Measurements from ENCODE around the gene TJP2.
A peak's percentile ranks its signal among the peaks of the same experiment; 100 is the strongest.
"Not testable (repeated sequence)": the region's sequence is repeated elsewhere in the genome, so short reads cannot be mapped to it uniquely, and the experiment has no call there.

Gene TJP2

GRCh38 chr9:69149321-69149807 is 24.7 kb upstream of the TJP2 start:
- Mint-ChIP-seq H3K36me3 (ENCODE audit: low read depth) (no peaks in the 10 kb centered on the region), H3K27ac (no peak overlapping the region), H3K27me3 (no peaks in the 10 kb centered on the region), H3K4me1 (no peaks in the 10 kb centered on the region), H3K4me3 (no peak overlapping the region), H3K9me3 (no peaks in the 10 kb centered on the region)
- no peak for ATAC-seq
- DNase-seq, result no peak

GRCh38 chr9:69151506-69151905 is 22.6 kb upstream of the TJP2 start:
- Mint-ChIP-seq H3K36me3 (ENCODE audit: low read depth) (no peaks in the 10 kb centered on the region), H3K9me3 (no peaks in the 10 kb centered on the region), H3K27ac (no peak overlapping the region), H3K27me3 (no peaks in the 10 kb centered on the region), H3K4me1 (no peaks in the 10 kb centered on the region), H3K4me3 (no peak overlapping the region)
- DNase-seq, result no peak
- ATAC-seq, result no peak

- no peak overlapping the region for H3K4me3 Mint-ChIP-seq
- ATAC-seq (no peak), DNase-seq (no peak)
- no peak overlapping the region for H3K27ac Mint-ChIP-seq
- H3K27me3 Mint-ChIP-seq, result no peaks in the 10 kb centered on the region
- H3K4me1 Mint-ChIP-seq, result no peaks in the 10 kb centered on the region
- H3K36me3 Mint-ChIP-seq (ENCODE audit: low read depth), result no peaks in the 10 kb centered on the region
- no peaks in the 10 kb centered on the region for H3K9me3 Mint-ChIP-seq
Measured at GRCh38 chr9:69153707-69154521, 20.2 kb upstream of the TJP2 start.

DNA sequence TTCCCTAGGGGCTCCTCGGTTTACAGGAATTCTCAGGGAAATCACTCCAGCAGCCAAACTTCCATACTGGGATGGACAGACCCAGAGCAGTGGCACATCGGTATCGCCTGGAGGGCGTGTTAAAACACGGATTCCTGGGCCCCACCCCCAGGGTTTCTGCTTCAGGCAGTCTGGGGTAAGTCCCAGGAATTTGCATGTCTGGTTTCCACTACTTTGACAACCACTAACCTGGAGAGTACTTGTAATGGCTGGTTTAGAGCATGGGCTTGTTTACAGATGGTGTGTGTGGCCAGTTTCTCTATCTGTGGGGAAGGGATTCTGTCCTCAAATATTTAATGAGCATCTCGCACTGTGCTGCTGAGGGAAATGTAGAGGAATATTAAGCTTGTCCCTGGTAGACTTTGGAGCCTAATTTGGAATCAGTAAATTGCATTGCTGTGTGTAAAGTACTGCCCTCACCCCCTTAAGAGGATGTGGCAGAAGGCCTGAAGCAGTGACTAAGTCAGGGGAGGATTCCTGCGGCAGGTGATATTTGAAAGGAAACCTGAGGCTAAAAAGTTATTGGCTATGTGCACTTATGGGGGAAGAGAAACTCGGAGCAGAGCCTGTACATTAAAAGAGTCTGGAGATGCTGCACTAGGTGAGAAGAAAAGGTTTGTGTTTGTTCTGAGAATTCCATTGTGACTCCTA is 18.6 kb upstream of the TJP2 start:
- H3K36me3 Mint-ChIP-seq (ENCODE audit: low read depth), result no peaks in the 10 kb centered on the region
- H3K4me3 Mint-ChIP-seq, result no peak overlapping the region
- H3K27ac Mint-ChIP-seq, result no peak overlapping the region
- ATAC-seq (no peak), DNase-seq (no peak)
- H3K9me3 Mint-ChIP-seq, result no peaks in the 10 kb centered on the region
- H3K27me3 Mint-ChIP-seq, result no peaks in the 10 kb centered on the region
- H3K4me1 Mint-ChIP-seq, result no peaks in the 10 kb centered on the region

DNA sequence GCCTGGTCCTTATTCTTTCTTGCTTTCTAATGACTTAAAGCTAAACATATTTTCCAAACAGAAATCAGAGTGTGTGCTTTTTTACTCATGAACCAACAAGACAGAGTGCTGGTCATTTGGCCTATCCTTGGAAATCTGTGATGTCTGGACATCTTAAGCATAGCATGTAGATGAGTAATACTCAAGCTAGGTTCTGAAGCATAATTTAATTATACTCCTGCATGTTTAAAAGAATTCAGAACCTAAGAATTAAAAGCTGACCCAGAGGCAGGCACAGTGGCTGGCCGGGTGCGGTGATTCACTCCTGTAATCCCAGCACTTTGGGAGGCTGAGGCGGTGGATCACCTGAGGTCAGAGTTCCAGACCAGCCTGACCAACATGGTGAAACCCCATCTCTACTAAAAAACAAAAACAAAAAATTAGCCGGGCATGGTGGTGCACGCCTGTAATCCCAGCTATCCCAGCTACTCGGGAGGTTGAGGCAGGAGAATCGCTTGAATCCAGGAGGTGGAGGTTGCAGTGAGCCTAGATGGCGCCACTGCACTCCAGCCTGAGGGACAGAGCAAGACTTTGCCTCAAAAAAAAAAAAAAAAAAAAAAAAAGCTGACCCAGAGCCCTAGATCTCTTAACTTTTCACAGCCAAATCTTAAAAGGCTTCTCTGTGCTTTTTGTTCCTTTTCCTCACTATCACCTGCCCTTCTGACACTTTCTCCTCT is 16.2 kb upstream of the TJP2 start:
- Mint-ChIP-seq H3K36me3 (ENCODE audit: low read depth) (no peaks in the 10 kb centered on the region), H3K27me3 (no peaks in the 10 kb centered on the region), H3K9me3 (no peaks in the 10 kb centered on the region), H3K4me3 (no peak overlapping the region), H3K4me1 (no peaks in the 10 kb centered on the region), H3K27ac (no peak overlapping the region)
- DNase-seq (no peak), ATAC-seq (no peak)

DNA sequence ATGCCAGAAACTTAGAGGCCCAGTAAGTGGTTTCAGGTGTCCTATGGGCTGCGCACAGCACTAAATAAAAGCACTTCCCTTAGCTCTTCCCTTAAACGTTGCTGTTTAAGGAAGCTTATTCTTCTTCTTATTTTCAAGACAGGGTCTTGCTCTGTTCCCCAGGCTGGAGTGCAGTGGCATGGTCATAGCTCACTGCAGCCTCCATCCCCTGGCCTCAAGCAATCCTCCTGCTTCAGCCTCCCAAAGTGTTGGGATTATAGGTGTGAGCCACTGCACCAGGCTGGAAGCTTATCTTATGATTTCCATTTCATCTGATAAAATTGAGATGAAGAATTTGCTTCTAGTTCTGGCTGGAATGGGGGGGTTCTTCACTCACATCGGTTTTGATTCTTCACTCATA is 15.6 kb upstream of the TJP2 start:
- Mint-ChIP-seq H3K4me3 (no peak overlapping the region), H3K4me1 (no peaks in the 10 kb centered on the region), H3K36me3 (ENCODE audit: low read depth) (no peaks in the 10 kb centered on the region), H3K27me3 (no peaks in the 10 kb centered on the region), H3K9me3 (no peaks in the 10 kb centered on the region), H3K27ac (no peak overlapping the region)
- ATAC-seq, result no peak
- no peak for DNase-seq

DNA sequence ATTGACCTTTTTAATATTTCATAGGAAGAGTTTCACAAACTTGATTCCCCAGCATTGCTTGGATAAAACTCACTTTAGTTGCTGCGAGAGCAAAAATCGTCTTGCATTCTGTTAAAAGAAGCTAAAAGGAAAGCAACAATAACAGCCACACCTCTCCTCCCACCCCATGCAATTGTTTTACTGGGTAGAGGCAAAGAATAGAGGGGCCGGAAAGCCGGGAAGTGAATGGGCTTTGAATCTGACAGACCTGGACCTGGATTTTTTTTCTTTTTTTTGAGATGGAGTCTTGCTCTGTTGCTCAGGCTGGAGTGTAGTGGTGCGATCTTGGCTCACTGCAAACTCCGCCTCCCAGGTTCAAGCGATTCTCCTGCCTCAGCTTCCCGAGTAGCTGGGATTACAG is 9.5 kb upstream of the TJP2 start:
- not testable (repeated sequence) for H3K27me3 Mint-ChIP-seq; H3K9me3 Mint-ChIP-seq; H3K36me3 Mint-ChIP-seq (ENCODE audit: low read depth); ATAC-seq; H3K4me3 Mint-ChIP-seq; H3K27ac Mint-ChIP-seq; DNase-seq
- peaks cover 12% of the 10 kb centered on the region for H3K4me1 Mint-ChIP-seq

GRCh38 chr9:69165581-69165980 is 8.5 kb upstream of the TJP2 start:
- H3K4me1 Mint-ChIP-seq, result peaks cover 12% of the 10 kb centered on the region
- H3K9me3 Mint-ChIP-seq, result no peaks in the 10 kb centered on the region
- no peak overlapping the region for H3K4me3 Mint-ChIP-seq
- ATAC-seq (no peak), DNase-seq (no peak)
- H3K36me3 Mint-ChIP-seq (ENCODE audit: low read depth), result no peaks in the 10 kb centered on the region
- peaks cover 1% of the 10 kb centered on the region for H3K27me3 Mint-ChIP-seq
- H3K27ac Mint-ChIP-seq, result no peak overlapping the region

DNA sequence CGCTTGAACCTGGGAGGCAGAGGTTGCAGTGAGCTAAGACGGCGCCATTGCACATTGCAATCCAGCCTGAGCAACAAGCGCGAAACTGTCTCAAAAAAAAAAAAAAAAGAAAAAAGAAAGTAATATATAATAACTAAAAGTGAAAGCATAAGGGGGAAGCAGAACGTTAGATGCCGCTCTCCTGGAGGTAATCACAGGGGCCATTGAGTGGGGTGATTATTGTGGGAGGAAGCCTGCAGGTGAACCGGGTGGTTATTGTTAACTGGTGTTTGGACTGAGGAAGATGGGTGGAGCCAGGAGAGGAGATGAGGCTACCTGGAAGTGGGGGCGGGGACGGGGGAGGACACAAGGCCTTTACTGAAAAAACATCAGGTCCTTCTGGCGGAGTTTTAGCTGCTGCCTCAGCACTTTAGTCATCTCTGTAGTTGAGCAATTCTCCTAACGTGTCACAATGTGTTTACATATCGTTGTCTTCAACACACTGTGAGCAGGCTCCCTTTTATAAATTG is 5.3 kb upstream of the TJP2 start:
- DNase-seq, result peak; percentile 45
- no peak overlapping the region for H3K27ac Mint-ChIP-seq
- H3K4me1 Mint-ChIP-seq, result peaks cover 21% of the 10 kb centered on the region
- no peaks in the 10 kb centered on the region for H3K9me3 Mint-ChIP-seq
- peaks cover 28% of the 10 kb centered on the region for H3K27me3 Mint-ChIP-seq
- peak overlapping the region; percentile 59 for H3K4me3 Mint-ChIP-seq
- peak; percentile 78 for ATAC-seq
- H3K36me3 Mint-ChIP-seq (ENCODE audit: low read depth), result no peaks in the 10 kb centered on the region

DNA sequence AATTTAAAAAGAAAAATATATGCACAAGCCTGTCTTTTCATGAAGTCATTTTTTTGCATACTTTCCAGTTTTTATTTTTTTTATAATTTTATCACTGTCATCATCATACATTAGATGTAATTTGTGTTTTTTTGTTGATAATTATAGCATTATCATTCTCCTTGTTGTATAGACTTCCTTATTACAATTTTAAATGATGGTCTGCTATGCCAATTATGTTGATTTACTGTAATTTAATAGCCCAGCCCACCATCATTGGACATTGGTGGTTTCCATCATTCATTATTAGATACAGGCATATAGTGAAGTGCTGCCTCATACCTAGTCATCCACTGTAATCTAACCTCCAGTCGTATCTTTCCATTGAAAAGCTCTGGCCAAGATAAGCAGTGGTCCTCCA is 3.8 kb upstream of the TJP2 start:
- H3K4me3 Mint-ChIP-seq, result no peak overlapping the region
- H3K9me3 Mint-ChIP-seq, result no peaks in the 10 kb centered on the region
- no peaks in the 10 kb centered on the region for H3K36me3 Mint-ChIP-seq (ENCODE audit: low read depth)
- ATAC-seq (no peak), DNase-seq (no peak)
- H3K4me1 Mint-ChIP-seq, result peaks cover 31% of the 10 kb centered on the region
- H3K27me3 Mint-ChIP-seq, result peaks cover 33% of the 10 kb centered on the region
- no peak overlapping the region for H3K27ac Mint-ChIP-seq

GRCh38 chr9:69171049-69171448 is 3.0 kb upstream of the TJP2 start:
- peaks cover 39% of the 10 kb centered on the region for H3K4me1 Mint-ChIP-seq
- no peak overlapping the region for H3K27ac Mint-ChIP-seq
- no peak overlapping the region for H3K4me3 Mint-ChIP-seq
- H3K27me3 Mint-ChIP-seq, result peaks cover 40% of the 10 kb centered on the region
- no peaks in the 10 kb centered on the region for H3K9me3 Mint-ChIP-seq
- H3K36me3 Mint-ChIP-seq (ENCODE audit: low read depth), result no peaks in the 10 kb centered on the region
- DNase-seq (no peak), ATAC-seq (no peak)

DNA sequence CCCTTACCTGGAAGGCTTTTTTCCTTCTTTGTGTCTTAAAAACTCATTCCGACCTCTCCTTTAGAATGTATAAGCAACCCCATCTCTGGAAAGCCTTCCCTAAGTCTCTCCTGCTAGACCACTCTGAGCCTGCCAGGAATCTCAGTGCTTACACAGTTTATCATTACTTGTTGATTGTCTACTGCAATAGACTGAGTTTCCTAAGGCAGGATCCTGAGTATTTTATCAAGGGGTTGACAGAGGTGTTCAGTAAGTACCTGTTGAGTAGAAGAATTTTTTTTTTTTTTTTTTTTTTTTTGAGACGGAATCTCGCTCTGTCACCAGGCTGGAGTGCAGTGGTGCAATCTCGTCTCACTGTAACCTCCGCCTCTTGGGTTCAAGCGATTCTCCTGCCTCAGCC is 2.6 kb upstream of the TJP2 start:
- ATAC-seq (no peak), DNase-seq (no peak)
- peaks cover 45% of the 10 kb centered on the region for H3K27me3 Mint-ChIP-seq
- H3K9me3 Mint-ChIP-seq, result no peaks in the 10 kb centered on the region
- no peaks in the 10 kb centered on the region for H3K36me3 Mint-ChIP-seq (ENCODE audit: low read depth)
- no peak overlapping the region for H3K4me3 Mint-ChIP-seq
- H3K27ac Mint-ChIP-seq, result no peak overlapping the region
- H3K4me1 Mint-ChIP-seq, result peaks cover 43% of the 10 kb centered on the region

DNA sequence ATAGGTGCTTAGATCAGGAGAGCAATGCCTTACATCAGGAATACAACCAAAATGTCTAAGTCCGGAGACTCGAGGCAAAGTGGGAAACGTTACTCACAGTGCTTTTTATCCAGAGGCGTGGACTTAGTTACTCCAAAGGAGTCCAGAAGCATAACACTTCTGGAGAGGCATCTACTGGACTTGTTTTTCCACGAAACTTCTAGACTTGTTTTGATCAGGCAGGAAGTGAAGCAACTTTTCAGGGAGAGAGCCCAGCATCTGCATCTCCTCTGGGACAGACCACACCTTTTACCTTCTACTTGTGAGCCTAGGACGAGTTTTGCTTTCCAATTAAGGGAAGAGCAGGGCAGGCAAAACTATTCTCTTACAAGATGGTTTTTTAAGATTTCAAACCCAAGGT is 1.2 kb upstream of the TJP2 start:
- H3K9me3 Mint-ChIP-seq, result no peaks in the 10 kb centered on the region
- H3K4me3 Mint-ChIP-seq, result peak overlapping the region; percentile 74
- no peak for ATAC-seq
- no peak overlapping the region for H3K27ac Mint-ChIP-seq
- H3K27me3 Mint-ChIP-seq, result peaks cover 50% of the 10 kb centered on the region
- peaks cover 45% of the 10 kb centered on the region for H3K4me1 Mint-ChIP-seq
- no peak for DNase-seq
- no peaks in the 10 kb centered on the region for H3K36me3 Mint-ChIP-seq (ENCODE audit: low read depth)

DNA sequence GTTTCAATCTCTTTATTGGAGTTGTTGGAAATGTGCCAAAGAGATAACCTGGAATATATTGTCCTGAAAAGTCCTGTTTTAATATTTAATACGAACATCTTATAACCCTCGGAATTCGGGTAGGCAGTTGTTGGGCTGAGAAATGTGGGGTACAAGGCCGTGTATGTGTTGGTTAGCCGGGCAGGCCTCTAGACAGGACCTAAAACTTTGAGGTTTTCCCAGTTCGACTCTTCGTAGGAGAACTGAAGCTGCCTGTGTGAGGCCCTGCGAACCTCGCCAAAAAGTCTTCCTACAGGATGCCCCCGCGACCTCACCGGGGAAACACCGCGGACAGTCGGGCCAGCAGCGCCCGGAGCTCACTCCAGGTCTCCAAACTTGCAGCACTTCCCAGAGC is 583 bp upstream of the TJP2 start:
- no peak for DNase-seq
- no peaks in the 10 kb centered on the region for H3K36me3 Mint-ChIP-seq (ENCODE audit: low read depth)
- H3K27me3 Mint-ChIP-seq, result peaks cover 51% of the 10 kb centered on the region
- peaks cover 43% of the 10 kb centered on the region for H3K4me1 Mint-ChIP-seq
- no peaks in the 10 kb centered on the region for H3K9me3 Mint-ChIP-seq
- H3K4me3 Mint-ChIP-seq, result peak overlapping the region; percentile 74
- peak overlapping the region; percentile 51 for H3K27ac Mint-ChIP-seq
- no peak for ATAC-seq
